Measurements from ENCODE around the gene PPIL4. TPM values are rescaled to one million over a fixed set of nuclear protein-coding genes. Genes with fewer than 3 reads are reported as not detected.
"Not testable (repeated sequence)": the region's sequence is repeated elsewhere in the genome, so short reads cannot be mapped to it uniquely, and the experiment has no call there.

PPIL4 gene
- total RNA-seq, 2 donors from 2014 or later, result 21.9 to 29.3 TPM

DNA sequence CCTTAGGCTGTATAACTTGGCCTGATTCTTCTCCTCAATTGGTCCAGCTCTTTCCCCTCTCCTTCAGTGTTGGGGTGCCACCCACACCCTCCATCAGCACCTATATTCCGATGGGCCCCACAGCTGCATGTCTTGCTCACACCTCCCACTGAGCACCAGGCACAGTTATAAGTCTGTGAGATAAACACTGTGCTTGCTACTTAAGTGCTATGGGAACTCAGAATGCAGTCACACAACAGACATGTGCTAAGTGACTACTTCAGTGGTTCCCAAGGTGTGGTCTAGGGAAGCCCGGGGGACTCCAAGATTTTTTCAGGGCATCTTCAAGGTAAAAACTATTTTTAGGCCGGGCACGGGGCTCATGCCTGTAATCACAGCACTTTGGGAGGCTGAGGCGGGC is 68.3 kb downstream of the PPIL4 start:
- Mint-ChIP-seq H3K36me3 (peaks cover 41 to 76% of the 10 kb centered on the region in 2 donors), H3K9me3 (no peaks in the 10 kb centered on the region), H3K27ac (peak overlapping the region; percentile 53 to 96)
- ATAC-seq (no peak), DNase-seq (ENCODE audit: low spot score in 2 of 2) (no peak)

DNA sequence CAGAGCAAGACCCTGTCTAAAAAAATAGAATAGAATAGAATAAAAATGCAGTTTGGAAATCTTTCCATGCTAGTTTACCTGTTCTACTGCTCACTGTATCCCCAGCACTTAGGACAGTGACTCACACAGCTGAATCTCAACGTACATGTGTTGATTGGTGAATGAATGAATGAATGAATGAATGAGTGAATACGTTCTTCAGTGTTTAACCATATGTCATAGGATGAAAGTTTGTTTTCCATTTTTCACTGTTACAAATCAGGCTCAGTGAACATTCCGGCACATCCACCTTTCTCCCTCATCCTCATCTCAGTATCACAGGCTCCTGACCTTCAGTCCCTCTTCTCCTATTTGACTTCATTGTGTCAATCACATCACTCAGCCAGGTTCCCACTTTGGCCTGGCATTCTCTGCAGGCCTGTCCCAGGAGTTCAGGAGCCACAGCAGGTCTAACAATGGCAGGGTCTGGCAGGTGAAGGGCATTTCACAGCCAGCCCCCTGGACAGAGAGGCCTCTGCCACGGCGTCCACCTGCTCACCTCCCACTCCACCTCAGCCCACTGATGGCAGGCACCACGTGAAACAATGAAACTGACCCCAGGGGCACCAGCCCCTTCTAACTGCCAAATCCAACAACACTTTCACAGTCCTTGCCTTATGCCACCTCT is 68.9 kb downstream of the PPIL4 start:
- Mint-ChIP-seq H3K36me3 (peaks cover 35 to 76% of the 10 kb centered on the region in 2 donors), H3K9me3 (no peaks in the 10 kb centered on the region), H3K27ac (peak overlapping the region; percentile 53 to 96)
- DNase-seq (ENCODE audit: low spot score in 2 of 2), result no peak
- no peak for ATAC-seq

DNA sequence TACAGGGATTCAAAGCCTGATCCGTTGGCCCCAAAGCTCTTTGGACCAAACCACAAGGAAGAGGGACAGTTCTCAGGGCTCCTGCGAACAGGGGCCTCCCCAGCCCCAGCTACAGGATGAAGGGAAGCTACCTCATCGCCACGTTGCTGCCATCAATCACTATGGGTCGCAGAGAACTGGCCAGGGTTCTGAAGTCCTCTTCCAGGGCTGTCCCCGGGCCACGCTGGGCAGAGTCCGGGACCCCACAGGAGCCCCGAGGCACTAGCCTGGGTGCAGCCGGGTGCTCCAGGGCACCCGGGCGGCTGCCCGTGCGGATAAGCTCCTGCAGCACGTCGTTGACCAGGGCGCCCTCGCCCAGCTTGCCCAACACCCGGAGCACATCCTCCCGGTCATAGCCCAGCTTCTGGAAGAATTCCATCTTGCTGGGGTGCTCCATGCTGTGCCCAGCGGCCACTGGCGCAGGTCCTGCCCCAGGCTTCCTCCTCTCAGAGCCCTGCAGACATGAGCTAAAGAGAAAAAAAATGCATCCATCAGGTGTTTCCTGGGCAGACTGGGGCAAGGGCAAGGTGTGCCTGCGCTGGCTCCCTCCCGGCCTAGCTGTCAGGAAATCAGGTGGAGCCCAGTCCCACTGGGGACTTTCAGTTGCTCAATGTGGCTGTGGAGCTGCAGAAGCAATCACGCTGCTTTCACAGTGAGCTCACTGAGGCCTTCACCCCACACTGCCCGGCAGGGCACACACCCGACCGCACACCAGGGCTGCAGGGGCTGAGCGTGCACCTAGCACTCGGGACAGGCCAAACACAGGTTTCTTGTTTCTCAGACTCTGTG is 71.5 kb downstream of the PPIL4 start:
- ATAC-seq (peak in 1 of 2 donors; percentile 10), DNase-seq (ENCODE audit: low spot score in 2 of 2) (no peak)
- Mint-ChIP-seq H3K9me3 (no peaks in the 10 kb centered on the region), H3K27ac (peak overlapping the region; percentile 78 to 84), H3K36me3 (peaks cover 21 to 62% of the 10 kb centered on the region in 2 donors)

DNA sequence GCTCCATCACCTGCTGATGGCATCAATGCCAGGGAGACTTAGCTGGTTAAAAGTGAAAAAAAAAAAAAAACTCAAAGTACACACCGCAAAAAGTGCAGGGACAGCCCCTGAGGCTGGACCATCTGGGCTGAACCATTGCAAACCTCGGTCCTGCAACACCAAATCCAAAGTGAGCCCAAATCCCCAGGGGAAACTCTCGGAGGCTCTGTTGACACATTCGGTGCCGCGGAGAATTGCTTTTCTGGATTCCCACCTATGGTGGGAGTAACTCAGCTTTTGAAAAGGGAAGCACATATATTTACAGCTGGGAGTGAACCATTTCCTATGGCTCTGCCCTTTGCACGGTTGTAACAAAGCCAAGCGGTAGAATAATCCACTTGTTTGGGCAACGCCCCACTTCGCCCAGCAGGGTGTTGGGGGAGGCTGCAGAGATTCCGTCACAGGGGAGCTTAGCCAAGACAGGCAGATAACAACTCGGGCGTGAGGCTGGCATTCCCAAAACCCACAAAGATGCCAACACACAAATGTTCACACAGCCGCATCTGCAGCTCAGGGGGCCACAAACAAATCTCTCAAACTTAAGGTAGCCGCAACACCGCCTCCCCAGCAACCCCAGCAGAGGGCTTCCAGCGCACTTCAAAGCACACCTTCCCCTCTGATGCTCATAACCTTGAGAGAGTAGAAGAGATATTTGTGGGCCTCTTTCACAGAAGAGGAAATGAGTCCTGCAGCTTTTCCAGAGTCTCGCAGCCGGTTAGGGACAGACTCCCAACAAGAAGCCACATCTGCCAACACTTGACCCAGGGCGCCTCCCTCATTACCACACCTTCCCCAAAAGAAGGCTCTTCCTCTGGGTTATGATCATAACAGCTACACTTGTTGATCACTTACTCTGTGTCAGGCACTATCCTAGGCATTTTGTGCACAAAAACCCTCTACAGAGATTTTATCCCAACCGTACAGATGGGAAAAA is 72.5 kb downstream of the PPIL4 start:
- ATAC-seq (no peak), DNase-seq (ENCODE audit: low spot score in 2 of 2) (no peak)
- peaks cover 17 to 57% of the 10 kb centered on the region in 2 donors for H3K36me3 Mint-ChIP-seq
- H3K27ac Mint-ChIP-seq, result peak overlapping the region; percentile 78 to 84
- no peaks in the 10 kb centered on the region for H3K9me3 Mint-ChIP-seq

DNA sequence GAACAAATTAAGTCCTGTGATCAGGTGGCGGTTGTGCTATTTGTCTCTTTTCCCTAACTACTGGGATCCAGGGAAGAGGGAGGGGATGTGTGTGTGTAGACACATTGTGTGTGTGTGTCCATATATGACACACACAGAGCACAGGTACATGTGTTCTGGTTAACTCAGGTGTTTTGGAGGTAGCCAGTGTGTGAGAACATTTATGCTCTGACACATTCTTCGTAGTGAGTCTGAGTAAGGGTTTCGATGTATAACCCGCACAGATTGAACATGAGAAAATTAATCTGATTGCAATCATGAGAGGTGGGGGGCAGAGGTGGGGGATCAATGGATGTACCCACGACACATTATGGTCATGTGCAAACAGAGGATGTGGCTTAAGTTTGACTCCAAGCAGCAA is 73.6 kb downstream of the PPIL4 start:
- ATAC-seq (peak; percentile 7 to 42), DNase-seq (ENCODE audit: low spot score in 2 of 2) (no peak)
- Mint-ChIP-seq H3K9me3 (no peaks in the 10 kb centered on the region), H3K36me3 (peaks cover 21 to 54% of the 10 kb centered on the region in 2 donors), H3K27ac (peak overlapping the region; percentile 55 to 78)

DNA sequence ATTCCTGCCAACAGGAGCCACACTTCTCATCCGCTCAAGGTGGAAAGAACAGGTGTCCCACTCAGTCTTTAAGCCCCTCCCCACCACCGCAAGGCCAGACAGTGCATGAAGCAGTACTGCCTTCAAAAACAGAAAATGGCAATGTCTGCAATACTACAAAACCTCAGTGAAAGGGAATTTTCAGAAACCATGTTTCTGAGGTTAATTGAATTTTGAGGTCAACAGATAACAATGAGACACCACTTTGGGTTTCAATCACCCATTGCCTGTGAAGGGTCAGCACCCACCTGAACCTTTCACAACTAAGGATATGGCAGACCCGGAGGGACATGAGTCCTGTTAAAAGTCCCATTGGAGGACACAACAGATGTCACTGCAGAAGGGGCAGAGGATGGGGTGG is 74.0 kb downstream of the PPIL4 start:
- Mint-ChIP-seq H3K27ac (peak overlapping the region; percentile 55 to 78), H3K36me3 (peaks cover 21 to 49% of the 10 kb centered on the region in 2 donors), H3K9me3 (no peaks in the 10 kb centered on the region)
- ATAC-seq, result peak; percentile 25 to 70
- no peak for DNase-seq (ENCODE audit: low spot score in 2 of 2)

DNA sequence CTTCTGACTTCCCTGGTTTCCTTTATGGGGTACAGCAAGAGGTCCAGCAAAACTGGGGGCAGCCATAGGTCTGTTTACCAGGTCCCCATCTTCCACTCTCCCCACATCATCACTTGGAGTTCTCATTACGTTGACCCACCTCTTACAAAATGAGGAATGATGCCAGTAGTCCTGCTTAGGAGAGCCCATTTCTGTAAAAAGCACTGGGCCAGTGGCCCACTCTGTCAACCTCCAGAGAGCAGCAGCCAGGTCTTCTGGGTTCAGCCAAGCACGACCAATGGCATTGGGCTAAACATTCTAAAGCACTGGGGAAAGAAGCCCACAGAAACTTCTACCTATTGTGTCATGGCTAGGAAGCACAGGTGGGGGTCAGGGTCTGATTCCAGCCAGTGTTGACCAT is 74.9 kb downstream of the PPIL4 start:
- Mint-ChIP-seq H3K9me3 (no peaks in the 10 kb centered on the region), H3K36me3 (peaks cover 21 to 48% of the 10 kb centered on the region in 2 donors), H3K27ac (no peak overlapping the region)

DNA sequence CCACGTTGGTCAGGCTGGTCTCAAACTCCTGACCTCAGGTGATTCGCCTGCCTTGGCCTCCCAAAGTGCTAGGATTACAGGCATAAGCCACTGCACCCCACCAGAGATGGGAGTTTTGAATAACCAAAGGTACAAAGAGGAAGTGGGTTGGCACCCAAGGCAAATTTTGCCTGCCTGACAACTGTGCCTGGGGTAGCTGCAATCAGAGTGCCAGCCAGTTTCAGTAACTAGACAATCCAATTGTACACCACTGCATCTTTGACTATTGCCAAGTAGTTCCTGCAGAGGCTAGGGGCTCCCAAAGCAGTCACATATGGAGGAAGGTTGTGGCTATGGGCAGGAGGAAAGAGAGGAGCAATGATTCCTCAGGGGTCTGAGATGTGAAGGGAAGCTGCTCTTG is 77.7 kb downstream of the PPIL4 start:
- no peaks in the 10 kb centered on the region for H3K9me3 Mint-ChIP-seq
- ATAC-seq (peak in 1 of 2 donors; percentile 3), DNase-seq (ENCODE audit: low spot score in 2 of 2) (no peak)
- H3K27ac Mint-ChIP-seq, result peak overlapping the region; percentile 74 to 91
- peaks cover 16 to 51% of the 10 kb centered on the region in 2 donors for H3K36me3 Mint-ChIP-seq

More for the DNA sequence above, 74.9 kb downstream of the PPIL4 start:
- ATAC-seq, result no peak
- DNase-seq (ENCODE audit: low spot score in 2 of 2), result no peak

DNA sequence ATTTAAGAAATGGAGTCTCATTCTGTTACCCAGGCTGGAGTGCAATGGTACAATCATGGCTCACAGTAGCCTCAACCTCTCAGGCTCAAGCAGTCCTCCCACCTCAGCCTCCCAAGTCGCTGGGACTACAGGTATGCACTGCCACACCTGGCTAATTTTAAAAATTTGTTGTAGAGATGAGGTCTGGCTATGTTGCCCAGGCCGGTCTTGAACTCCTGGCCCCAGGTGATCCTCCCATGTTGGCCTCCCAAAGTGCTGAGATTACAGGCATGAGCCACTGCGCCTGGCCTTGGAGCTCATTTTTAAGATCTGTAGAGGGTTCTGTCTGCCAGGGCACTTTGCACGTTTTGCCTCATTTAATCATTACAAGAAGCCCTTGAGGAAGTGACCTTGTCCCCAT is 78.6 kb downstream of the PPIL4 start:
- Mint-ChIP-seq H3K9me3 (no peaks in the 10 kb centered on the region), H3K27ac (no peak overlapping the region), H3K36me3 (peaks cover 16 to 51% of the 10 kb centered on the region in 2 donors)
- DNase-seq (ENCODE audit: low spot score in 2 of 2) (no peak), ATAC-seq (no peak)

DNA sequence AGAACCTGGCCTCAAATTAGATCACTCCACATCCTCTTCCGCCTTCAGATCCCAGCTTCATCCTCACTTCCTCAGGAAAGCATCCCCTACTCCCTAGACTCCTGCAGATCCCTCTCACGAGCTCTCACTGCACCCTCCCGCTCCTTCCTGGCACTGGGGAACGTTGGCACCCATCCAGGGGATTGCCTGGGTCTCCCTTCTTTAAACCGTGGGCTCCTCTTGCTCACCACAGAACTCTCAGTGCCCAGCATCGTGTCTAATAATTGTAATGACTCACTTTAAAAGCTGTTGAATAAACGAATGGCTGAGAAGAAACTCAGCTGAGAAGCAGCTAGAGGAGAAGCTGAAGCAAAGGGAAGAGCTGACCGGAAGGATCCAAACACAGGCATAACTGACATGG is 81.4 kb downstream of the PPIL4 start:
- no peaks in the 10 kb centered on the region for H3K9me3 Mint-ChIP-seq
- ATAC-seq (no peak), DNase-seq (ENCODE audit: low spot score in 2 of 2) (no peak)
- peak overlapping the region; percentile 64 to 77 for H3K27ac Mint-ChIP-seq
- H3K36me3 Mint-ChIP-seq, result peaks cover 10 to 54% of the 10 kb centered on the region in 2 donors

DNA sequence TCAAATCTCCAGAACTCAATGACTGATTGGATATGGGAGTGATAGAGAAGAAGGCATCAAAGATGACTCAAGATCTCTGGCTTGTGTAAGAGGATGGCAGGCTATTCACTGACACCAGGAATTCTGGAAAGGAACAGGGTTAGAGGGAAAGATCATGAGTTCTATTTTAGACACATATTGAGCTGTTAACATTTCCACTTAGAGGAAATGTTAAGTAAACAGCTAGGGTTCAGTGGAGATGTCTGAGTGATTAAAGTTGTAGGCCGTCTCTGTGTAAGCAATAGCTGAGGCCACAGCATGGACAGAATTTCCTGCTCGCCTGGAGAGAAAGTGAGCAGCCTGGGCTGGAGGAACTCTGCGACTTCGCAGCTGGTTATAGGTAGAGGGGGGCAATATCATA is 82.1 kb downstream of the PPIL4 start:
- no peak for ATAC-seq
- Mint-ChIP-seq H3K27ac (peak overlapping the region; percentile 64 to 75), H3K36me3 (peaks cover 15 to 60% of the 10 kb centered on the region in 2 donors), H3K9me3 (no peaks in the 10 kb centered on the region)
- DNase-seq (ENCODE audit: low spot score in 2 of 2), result no peak

DNA sequence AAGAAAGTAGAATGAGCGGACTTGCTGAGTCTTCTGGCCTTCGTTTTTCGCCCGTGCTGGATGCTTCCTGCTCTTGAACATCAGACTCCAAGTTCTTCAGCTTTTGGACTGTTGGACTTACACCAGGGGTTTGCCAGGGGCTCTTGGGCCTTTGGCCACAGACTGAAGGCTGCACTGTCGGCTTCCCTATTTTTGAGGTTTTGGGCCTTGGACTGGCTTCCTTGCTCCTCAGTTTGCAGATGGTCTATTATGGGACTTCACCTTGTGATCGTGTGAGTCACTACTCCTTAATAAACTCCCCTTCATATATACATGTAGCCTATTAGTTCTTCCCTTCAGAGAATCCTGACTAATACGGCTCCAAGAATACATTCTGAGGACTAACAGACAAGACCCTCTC is 83.1 kb downstream of the PPIL4 start:
- Mint-ChIP-seq H3K36me3 (peaks cover 16 to 60% of the 10 kb centered on the region in 2 donors), H3K27ac (peak overlapping the region in 1 of 2 donors; percentile 7)
- not testable (repeated sequence) for H3K9me3 Mint-ChIP-seq; DNase-seq (ENCODE audit: low spot score in 2 of 2); ATAC-seq

DNA sequence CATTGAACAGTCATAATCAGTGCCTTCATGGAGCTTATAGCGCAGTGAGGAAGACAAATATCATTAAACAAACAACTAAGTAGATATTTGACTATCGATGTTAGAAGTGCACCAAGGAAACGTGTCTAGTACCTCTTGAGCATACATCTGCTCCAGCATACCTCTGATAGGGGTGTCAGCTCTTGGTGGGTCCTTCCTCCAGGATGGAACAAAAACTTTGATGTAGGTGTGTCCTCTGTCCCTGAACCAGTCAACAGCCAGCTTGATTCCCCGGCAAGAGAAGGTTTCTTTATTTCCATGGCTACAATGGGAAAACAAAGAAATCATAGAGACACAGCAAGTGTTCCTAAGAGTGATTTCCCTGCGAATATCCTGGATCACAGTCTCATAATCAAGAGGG is 84.2 kb downstream of the PPIL4 start:
- no peak for DNase-seq (ENCODE audit: low spot score in 2 of 2)
- peaks cover 16 to 60% of the 10 kb centered on the region in 2 donors for H3K36me3 Mint-ChIP-seq
- ATAC-seq, result no peak
- peak overlapping the region in 1 of 2 donors; percentile 7 for H3K27ac Mint-ChIP-seq
- H3K9me3 Mint-ChIP-seq, result no peaks in the 10 kb centered on the region

DNA sequence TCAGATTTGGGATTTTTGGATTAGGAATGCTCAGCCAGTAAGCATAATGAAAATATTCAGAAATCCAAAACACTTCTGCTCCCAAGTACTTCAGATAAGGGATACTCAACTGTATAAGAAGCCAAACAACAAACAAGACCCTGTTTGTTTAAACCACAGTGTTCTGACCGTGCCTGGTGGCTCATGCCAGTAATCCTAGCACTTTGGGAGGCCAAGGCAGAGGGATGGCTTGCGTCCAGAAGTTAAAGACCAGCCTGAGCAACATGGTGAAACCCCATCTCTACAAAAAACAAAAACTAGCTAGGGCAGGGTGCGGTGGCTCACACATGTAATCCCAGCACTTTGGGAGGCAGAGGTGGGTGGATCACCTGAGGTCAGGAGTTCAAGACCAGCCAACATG is 85.6 kb downstream of the PPIL4 start:
- H3K27ac Mint-ChIP-seq, result peak overlapping the region in 1 of 2 donors; percentile 65
- peaks cover 16 to 60% of the 10 kb centered on the region in 2 donors for H3K36me3 Mint-ChIP-seq
- DNase-seq (ENCODE audit: low spot score in 2 of 2); H3K9me3 Mint-ChIP-seq; ATAC-seq: not testable (repeated sequence)

DNA sequence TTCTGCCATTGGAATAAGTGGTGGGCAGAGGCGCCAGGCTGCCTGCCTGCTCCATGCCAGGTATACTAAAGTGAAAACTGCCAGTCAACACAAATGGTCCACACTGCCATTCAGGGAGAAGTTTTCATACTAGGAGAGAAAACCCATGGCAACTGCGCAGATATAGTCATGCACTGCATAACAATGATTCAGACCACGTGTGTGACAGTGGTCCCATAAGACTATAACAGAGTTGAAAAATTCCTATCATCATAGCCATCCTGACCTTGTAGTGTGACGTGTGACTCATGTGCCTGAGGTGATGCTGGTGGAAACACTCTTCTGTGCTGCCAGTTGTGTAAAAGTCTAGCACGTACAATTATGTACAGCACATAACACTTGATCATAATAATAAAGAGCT is 86.1 kb downstream of the PPIL4 start:
- ATAC-seq, result peak; percentile 43 to 52
- H3K9me3 Mint-ChIP-seq, result no peaks in the 10 kb centered on the region
- no peak overlapping the region for H3K27ac Mint-ChIP-seq
- DNase-seq (ENCODE audit: low spot score in 2 of 2), result peak in 1 of 2 donors; percentile 6
- H3K36me3 Mint-ChIP-seq, result peaks cover 16 to 57% of the 10 kb centered on the region in 2 donors

DNA sequence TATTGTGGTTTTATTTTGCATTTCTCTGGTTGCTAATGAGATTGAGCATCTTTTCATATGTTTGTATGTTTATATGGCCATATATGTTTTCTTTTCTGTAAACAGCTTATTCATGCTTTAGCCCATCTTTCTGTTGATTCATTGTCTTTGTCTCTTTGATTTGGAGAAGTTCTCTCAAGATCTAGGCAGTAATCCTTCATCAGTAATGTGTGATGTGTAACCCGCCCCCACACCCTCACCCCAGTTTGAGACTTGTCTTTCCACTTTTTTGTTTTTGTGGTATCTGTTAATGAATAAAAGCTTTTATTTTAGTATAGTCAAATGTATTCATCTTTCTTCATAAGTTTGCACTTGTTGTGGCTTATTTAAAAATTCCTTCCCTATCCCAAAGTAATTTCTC is 87.0 kb downstream of the PPIL4 start:
- H3K9me3 Mint-ChIP-seq, result no peaks in the 10 kb centered on the region
- DNase-seq (ENCODE audit: low spot score in 2 of 2), result no peak
- peaks cover 16 to 48% of the 10 kb centered on the region in 2 donors for H3K36me3 Mint-ChIP-seq
- H3K27ac Mint-ChIP-seq, result peak overlapping the region in 1 of 2 donors; percentile 29
- ATAC-seq, result no peak
